Measurements from ENCODE around the gene SLC39A3.

SLC39A3 gene

GRCh38 chr19:2747349-2747748 is 7.5 kb upstream of the SLC39A3 start:
- no peak for DNase-seq

GRCh38 chr19:2744113-2744512 is 4.3 kb upstream of the SLC39A3 start:
- no peak for DNase-seq

GRCh38 chr19:2743099-2743498 is 3.3 kb upstream of the SLC39A3 start:
- DNase-seq = no peak

- DNase-seq = no peak
Observed at GRCh38 chr19:2740314-2740656, 468 bp upstream of the SLC39A3 start.

- DNase-seq = no peak
Observed at GRCh38 chr19:2736550-2737190, 3.1 kb downstream of the SLC39A3 start.

- DNase-seq = no peak
Observed at GRCh38 chr19:2735374-2735773, 4.4 kb downstream of the SLC39A3 start.

- no peak for DNase-seq
Observed at GRCh38 chr19:2734589-2735288, 5.1 kb downstream of the SLC39A3 start.

GRCh38 chr19:2733930-2734588 is 5.8 kb downstream of the SLC39A3 start:
- DNase-seq = no peak

GRCh38 chr19:2732883-2733282 is 6.9 kb downstream of the SLC39A3 start:
- DNase-seq = no peak

- no peak for DNase-seq
Observed at GRCh38 chr19:2732157-2732725, 7.6 kb downstream of the SLC39A3 start.

- DNase-seq = no peak
Observed at GRCh38 chr19:2731181-2731995, 8.4 kb downstream of the SLC39A3 start.

GRCh38 chr19:2729943-2730818 is 9.6 kb downstream of the SLC39A3 start:
- DNase-seq = no peak

GRCh38 chr19:2728783-2729387 is 10.9 kb downstream of the SLC39A3 start:
- no peak for DNase-seq

GRCh38 chr19:2727640-2727944 is 12.2 kb downstream of the SLC39A3 start:
- DNase-seq = no peak

- DNase-seq = no peak
Observed at GRCh38 chr19:2726904-2727639, 12.7 kb downstream of the SLC39A3 start.

GRCh38 chr19:2726160-2726855 is 13.5 kb downstream of the SLC39A3 start:
- no peak for DNase-seq

GRCh38 chr19:2724148-2724557 is 15.7 kb downstream of the SLC39A3 start:
- no peak for DNase-seq

- DNase-seq = no peak
Observed at GRCh38 chr19:2723747-2724146, 16.1 kb downstream of the SLC39A3 start.

- DNase-seq = no peak
Observed at GRCh38 chr19:2723345-2723715, 16.5 kb downstream of the SLC39A3 start.
